Neural progenitor cell (in vitro differentiated cells): ENCODE results near the gene PPP2R2D. TPM values are rescaled to one million over a fixed set of nuclear protein-coding genes. Genes with fewer than 3 reads are reported as not detected.

Source experiments
- DNase-seq: peaks from one replicate; pipeline ENCODE4 v3.0.0-alpha.2; 2016; ENCODE audit warnings: low spot score
- H2AFZ ChIP-seq: fragments of 200-600 bp; sonication (generic); replicated peaks from 2 replicates; pipeline ENCODE4 v1.6.1; 2016; ENCODE audit warnings: antibody characterized with exemption
- H3F3A ChIP-seq: fragments of 200-600 bp; sonication (generic); 2 replicates; pipeline ENCODE4 v1.6.1; 2016; ENCODE audit warnings: antibody characterized with exemption, low read depth
- H3K27ac ChIP-seq: fragments of 200-600 bp; sonication (generic); 2 replicates; pipeline ENCODE4 v1.5.1; 2016; ENCODE audit warnings: mild to moderate bottlenecking
- H3K27me3 ChIP-seq: fragments of 200-600 bp; sonication (generic); 2 replicates; pipeline ENCODE4 v1.6.1; 2016; ENCODE audit warnings: mild to moderate bottlenecking, moderate library complexity
- H3K36me3 ChIP-seq: fragments of 200-600 bp; sonication (generic); 2 replicates; pipeline ENCODE4 v1.5.1; 2016
- H3K4me1 ChIP-seq: fragments of 200-600 bp; sonication (generic); 2 replicates; pipeline ENCODE4 v1.6.1; 2016; ENCODE audit warnings: mixed run types
- H3K4me2 ChIP-seq: fragments of 200-600 bp; sonication (generic); 2 replicates; pipeline ENCODE4 v1.6.1; 2016
- H3K4me3 ChIP-seq: fragments of 200-600 bp; sonication (generic); 2 replicates; pipeline ENCODE4 v1.5.1; 2016
- H3K79me2 ChIP-seq: fragments of 200-600 bp; sonication (generic); 2 replicates; pipeline ENCODE4 v1.6.1; 2016; ENCODE audit warnings: low read depth
- H3K9ac ChIP-seq: fragments of 200-600 bp; sonication (generic); 2 replicates; pipeline ENCODE4 v1.6.1; 2016
- H3K9me3 ChIP-seq: fragments of 200-600 bp; sonication (generic); 2 replicates; pipeline ENCODE4 v1.5.1; 2016; ENCODE audit warnings: low read depth
- H4K20me1 ChIP-seq: fragments of 200-600 bp; sonication (generic); 2 replicates; pipeline ENCODE4 v1.6.1; 2016; ENCODE audit warnings: low read depth
- H3K27ac Mint-ChIP-seq: 3 replicates; pipeline ENCODE4 v1.8.0; 2021; ENCODE audit warnings: mixed read lengths
- H3K27me3 Mint-ChIP-seq: 2 replicates; pipeline ENCODE4 v1.8.0; 2022; ENCODE audit warnings: low read depth, mild to moderate bottlenecking, inconsistent platforms, moderate library complexity, mixed read lengths; ENCODE audit not compliant: insufficient read depth
- H3K36me3 Mint-ChIP-seq: 3 replicates; pipeline ENCODE4 v1.8.0; 2021; ENCODE audit warnings: mixed read lengths
- H3K4me1 Mint-ChIP-seq: 3 replicates; pipeline ENCODE4 v1.8.0; 2021; ENCODE audit warnings: mixed read lengths
- H3K4me3 Mint-ChIP-seq: 3 replicates; pipeline ENCODE4 v1.8.0; 2021; ENCODE audit warnings: mild to moderate bottlenecking, moderate library complexity, mixed read lengths
- H3K9me3 Mint-ChIP-seq: 3 replicates; pipeline ENCODE4 v1.8.0; 2020; ENCODE audit warnings: mixed read lengths
- EZH2 ChIP-seq: fragments of 200-600 bp; sonication (generic); IDR thresholded peaks from 2 replicates; pipeline ENCODE4 v1.6.1; 2017; ENCODE audit warnings: antibody characterized with exemption, mild to moderate bottlenecking, moderate library complexity
- EZH2phosphoT487 ChIP-seq: fragments of 200-600 bp; sonication (generic); IDR thresholded peaks from 2 replicates; pipeline ENCODE4 v1.6.1; 2017; ENCODE audit warnings: antibody characterized with exemption
- total RNA-seq: library from RNA; depleted of rRNA; stranded (reverse); fragments of >200 nt; gene quantifications from 2 replicates; pipeline ENCODE4 v1.2.3, GENCODE V29; 2015; ENCODE audit warnings: low replicate concordance
- TF ChIP-seq, protein P1 (sequence below): fragments of 200-600 bp; sonication (generic); IDR thresholded peaks from 2 replicates; pipeline ENCODE4 v1.5.1; 2017; ENCODE audit warnings: antibody characterized with exemption, mild to moderate bottlenecking

Gene PPP2R2D
- total RNA-seq, 1 donor from 2014 or later, result 28.1 TPM

DNA sequence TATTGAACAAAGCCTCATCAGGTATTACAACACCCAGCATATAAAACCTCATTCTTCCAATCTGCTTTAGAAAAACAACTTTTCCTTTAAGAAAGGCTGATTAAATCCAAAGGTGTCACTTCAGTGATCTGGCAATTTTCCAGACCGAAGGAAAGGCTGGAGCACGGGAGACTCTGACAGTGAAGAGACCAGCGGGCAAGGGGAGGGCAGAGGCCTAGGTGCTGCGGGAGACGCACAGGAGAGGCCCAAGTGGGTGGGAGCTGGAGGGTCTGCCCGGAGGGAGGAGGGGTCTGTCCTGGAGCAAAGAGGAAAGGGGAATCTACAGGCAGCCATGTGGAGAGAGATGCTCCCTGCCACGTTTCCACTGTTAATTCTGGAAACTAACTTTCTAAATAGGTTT, 24.3 kb upstream of the PPP2R2D start:
- H3K79me2 ChIP-seq, result no peaks in the 10 kb centered on the region
- TF ChIP-seq, protein P1, sequence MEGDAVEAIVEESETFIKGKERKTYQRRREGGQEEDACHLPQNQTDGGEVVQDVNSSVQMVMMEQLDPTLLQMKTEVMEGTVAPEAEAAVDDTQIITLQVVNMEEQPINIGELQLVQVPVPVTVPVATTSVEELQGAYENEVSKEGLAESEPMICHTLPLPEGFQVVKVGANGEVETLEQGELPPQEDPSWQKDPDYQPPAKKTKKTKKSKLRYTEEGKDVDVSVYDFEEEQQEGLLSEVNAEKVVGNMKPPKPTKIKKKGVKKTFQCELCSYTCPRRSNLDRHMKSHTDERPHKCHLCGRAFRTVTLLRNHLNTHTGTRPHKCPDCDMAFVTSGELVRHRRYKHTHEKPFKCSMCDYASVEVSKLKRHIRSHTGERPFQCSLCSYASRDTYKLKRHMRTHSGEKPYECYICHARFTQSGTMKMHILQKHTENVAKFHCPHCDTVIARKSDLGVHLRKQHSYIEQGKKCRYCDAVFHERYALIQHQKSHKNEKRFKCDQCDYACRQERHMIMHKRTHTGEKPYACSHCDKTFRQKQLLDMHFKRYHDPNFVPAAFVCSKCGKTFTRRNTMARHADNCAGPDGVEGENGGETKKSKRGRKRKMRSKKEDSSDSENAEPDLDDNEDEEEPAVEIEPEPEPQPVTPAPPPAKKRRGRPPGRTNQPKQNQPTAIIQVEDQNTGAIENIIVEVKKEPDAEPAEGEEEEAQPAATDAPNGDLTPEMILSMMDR, result no peak
- no peak for TF ChIP-seq EZH2phosphoT487
- no peak for TF ChIP-seq EZH2
- H3K27ac ChIP-seq, result no peak overlapping the region
- H3F3A ChIP-seq, result no peaks in the 10 kb centered on the region
- H3K9me3 Mint-ChIP-seq, result peaks cover 14% of the 10 kb centered on the region
- no peak overlapping the region for H3K27ac Mint-ChIP-seq
- H3K27me3 Mint-ChIP-seq, result peaks cover 10% of the 10 kb centered on the region
- no peak overlapping the region for H3K4me3 Mint-ChIP-seq
- no peak for DNase-seq
- no peak overlapping the region for H3K4me3 ChIP-seq
- H3K36me3 ChIP-seq, result no peaks in the 10 kb centered on the region
- H3K36me3 Mint-ChIP-seq, result peaks cover 2% of the 10 kb centered on the region
- H3K27me3 ChIP-seq, result no peaks in the 10 kb centered on the region
- H3K9me3 ChIP-seq, result no peaks in the 10 kb centered on the region
- H4K20me1 ChIP-seq, result no peaks in the 10 kb centered on the region
- no peak overlapping the region for H2AFZ ChIP-seq
- H3K9ac ChIP-seq, result no peak overlapping the region
- H3K4me1 ChIP-seq, result peaks cover 9% of the 10 kb centered on the region
- H3K4me2 ChIP-seq, result no peak overlapping the region
- H3K4me1 Mint-ChIP-seq, result peaks cover 11% of the 10 kb centered on the region

DNA sequence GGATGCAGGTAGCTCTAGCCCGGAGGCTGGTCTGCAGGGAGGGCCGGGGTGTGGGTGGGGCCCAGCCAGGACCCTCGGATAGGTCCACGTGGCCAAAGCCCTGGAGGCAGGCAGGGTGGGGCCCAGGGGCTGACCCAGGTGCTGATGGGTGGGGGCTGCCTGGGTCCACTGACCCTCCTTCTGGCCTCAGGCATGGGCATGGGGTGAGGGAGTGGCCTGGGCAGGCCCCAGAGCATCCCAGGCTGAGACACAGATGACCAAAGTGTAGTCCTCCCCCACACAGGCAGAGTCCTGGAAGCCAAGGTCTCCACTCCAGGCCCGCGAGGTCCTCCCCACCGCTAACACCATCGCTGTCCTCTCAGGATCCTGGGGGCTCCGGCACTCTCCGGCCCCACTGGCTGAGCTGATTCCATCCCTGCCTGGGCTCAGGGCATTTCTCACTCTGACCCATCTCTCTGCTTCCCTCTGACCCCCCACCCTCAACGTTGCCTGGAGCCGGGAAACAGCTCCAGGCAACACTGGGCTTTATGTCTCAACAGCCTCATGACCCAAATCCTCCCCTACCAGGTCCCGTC, 20.7 kb upstream of the PPP2R2D start:
- H3K4me3 ChIP-seq, result no peak overlapping the region
- no peaks in the 10 kb centered on the region for H3K36me3 ChIP-seq
- H3K4me1 ChIP-seq, result peaks cover 5% of the 10 kb centered on the region
- H2AFZ ChIP-seq, result no peak overlapping the region
- H3K27ac ChIP-seq, result no peak overlapping the region
- H3K9ac ChIP-seq, result no peak overlapping the region
- H3F3A ChIP-seq, result peaks cover 5% of the 10 kb centered on the region
- no peaks in the 10 kb centered on the region for H3K79me2 ChIP-seq
- Mint-ChIP-seq H3K36me3 (peaks cover 2% of the 10 kb centered on the region), H3K9me3 (peaks cover 19% of the 10 kb centered on the region), H3K27ac (no peak overlapping the region), H3K4me1 (peaks cover 2% of the 10 kb centered on the region), H3K27me3 (peaks cover 9% of the 10 kb centered on the region), H3K4me3 (no peak overlapping the region)
- no peaks in the 10 kb centered on the region for H3K27me3 ChIP-seq
- TF ChIP-seq EZH2 (no peak), EZH2phosphoT487 (no peak)
- TF ChIP-seq, protein P1, result no peak
- no peaks in the 10 kb centered on the region for H3K9me3 ChIP-seq
- DNase-seq, result no peak
- no peaks in the 10 kb centered on the region for H4K20me1 ChIP-seq
- no peak overlapping the region for H3K4me2 ChIP-seq

DNA sequence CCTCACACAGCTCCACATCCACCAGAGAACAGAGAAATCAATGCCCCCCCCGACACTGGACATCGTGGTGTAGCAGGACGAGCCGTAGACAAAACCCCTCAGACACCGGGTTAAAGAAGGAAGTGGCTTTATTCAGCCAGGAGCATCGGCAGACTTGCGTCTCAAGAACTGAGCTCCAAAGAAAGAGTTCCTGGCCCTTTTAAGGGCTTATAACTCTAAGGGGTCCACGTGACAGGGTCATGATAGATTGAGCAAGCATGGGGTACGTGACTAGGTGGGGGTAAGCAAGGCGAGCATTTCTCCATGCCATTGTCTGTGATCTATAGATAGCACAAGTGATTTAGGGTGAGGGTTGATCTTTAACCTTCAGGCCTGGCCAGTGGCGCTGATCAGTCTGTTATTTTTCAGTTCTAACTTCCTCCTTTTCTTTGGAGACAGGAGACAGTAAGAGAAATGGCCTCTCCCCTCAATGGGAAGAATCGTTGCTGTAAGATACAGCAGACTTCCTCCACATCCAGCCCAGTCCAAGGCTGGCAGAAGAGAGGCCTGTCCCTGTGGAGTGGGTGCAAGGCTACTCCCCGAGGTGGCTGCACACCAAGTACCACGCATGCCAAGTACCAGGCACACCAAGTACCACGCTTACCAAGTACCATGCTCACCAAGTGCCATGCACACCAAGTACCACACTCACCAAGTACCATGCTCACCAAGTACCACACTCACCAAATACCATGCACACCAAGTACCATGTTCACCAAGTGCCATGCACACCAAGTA, 19.5 kb upstream of the PPP2R2D start:
- H3K27me3 ChIP-seq, result no peaks in the 10 kb centered on the region
- peaks cover 7% of the 10 kb centered on the region for H3K4me1 Mint-ChIP-seq
- DNase-seq, result no peak
- peaks cover 2% of the 10 kb centered on the region for H3K36me3 Mint-ChIP-seq
- no peak overlapping the region for H2AFZ ChIP-seq
- peaks cover 23% of the 10 kb centered on the region for H3K9me3 Mint-ChIP-seq
- peaks cover 5% of the 10 kb centered on the region for H3F3A ChIP-seq
- no peaks in the 10 kb centered on the region for H3K79me2 ChIP-seq
- H3K9ac ChIP-seq, result no peak overlapping the region
- peaks cover 14% of the 10 kb centered on the region for H3K27me3 Mint-ChIP-seq
- no peaks in the 10 kb centered on the region for H3K4me1 ChIP-seq
- no peak overlapping the region for H3K4me3 ChIP-seq
- no peak overlapping the region for H3K4me3 Mint-ChIP-seq
- no peak overlapping the region for H3K27ac Mint-ChIP-seq
- no peaks in the 10 kb centered on the region for H4K20me1 ChIP-seq
- H3K9me3 ChIP-seq, result no peaks in the 10 kb centered on the region
- H3K36me3 ChIP-seq, result no peaks in the 10 kb centered on the region
- TF ChIP-seq EZH2 (no peak), EZH2phosphoT487 (no peak)
- TF ChIP-seq, protein P1, result no peak
- H3K4me2 ChIP-seq, result no peak overlapping the region
- H3K27ac ChIP-seq, result no peak overlapping the region
